NCI-H82 treated with DMSO at 0.1 percent for 48 hours (cell line): ENCODE data around the gene HMGN4.

Experiments
- DNase-seq: peaks from one replicate; lab custom pipeline; 2025; ENCODE audit not compliant: unreplicated experiment; lab: John Stamatoyannopoulos, UW

HMGN4 gene

DNA sequence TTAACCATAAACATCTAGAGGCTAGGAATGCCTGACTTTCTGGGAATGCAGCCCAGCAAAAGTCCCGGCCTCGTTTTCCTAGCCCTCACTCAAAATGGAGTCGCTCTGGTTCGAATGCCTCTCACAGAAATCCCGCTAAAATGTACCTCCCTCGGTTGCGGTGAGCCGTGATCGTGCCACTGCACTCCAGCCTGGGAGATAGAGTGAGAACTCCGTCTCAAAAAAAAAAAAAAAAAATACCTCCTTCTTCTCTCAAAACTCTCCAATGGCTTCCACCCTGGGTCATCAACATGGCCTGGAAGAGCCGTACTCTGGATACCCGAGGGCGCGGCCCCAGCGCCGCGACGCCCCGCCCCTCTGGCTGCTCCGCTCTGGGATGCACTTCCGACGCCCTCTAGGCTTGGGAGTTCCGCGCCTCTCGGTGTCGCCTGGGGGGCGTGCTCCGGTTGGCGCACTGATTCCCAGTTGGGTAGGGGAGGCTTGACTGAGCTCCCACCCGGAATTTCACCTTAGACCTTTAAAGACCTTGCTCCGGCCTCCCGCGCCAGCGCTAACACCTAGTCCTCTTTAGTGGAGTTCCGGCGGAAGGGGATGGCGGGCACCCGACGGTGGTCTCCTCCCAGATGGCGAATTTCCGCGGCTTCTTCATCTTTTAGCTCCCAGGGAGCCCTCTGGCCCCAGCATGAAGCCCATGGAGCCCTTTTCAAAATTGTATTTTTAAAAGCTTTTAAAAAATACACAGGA is 12.3 kb downstream of the HMGN4 start:
- DNase-seq, result peak; percentile 63

DNA sequence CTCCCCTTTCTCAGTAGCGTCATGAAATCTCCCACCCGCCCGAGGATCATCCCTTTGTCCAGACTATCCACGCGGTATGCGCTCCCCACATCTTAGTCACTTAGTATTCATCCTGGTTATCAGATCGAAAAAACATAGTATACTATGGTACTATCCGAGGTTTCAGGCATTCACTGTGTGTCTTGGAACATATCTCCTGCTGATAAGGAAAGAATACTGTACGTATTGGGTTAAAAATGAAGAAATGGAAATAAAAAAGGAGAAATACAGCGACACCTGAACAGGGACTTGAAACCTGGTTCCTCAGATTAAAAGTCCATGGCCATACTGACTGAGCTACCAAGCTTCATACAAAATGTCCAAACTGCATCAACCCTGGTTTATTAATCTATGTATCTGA is 14.0 kb downstream of the HMGN4 start:
- DNase-seq, result no peak

GRCh38 chr6:26552640-26553188 is 14.5 kb downstream of the HMGN4 start:
- DNase-seq, result peak; percentile 54

- DNase-seq, result peak; percentile 84
These were observed 15.1 kb downstream of the HMGN4 start for GRCh38 chr6:26553264-26553634.

GRCh38 chr6:26553635-26554446 is 15.7 kb downstream of the HMGN4 start:
- peak; percentile 87 for DNase-seq

DNA sequence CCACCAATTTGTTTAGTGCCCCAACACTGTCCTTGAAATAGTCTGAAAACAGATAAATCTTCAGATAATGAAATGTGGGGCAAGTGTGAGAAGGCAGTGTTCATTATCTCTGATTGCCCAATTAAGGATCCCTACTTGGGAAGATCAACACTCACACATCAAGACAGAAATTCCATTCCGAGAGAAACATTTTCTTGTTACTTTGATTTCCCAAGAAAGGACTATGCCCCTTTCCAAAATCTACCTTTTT is 16.2 kb downstream of the HMGN4 start:
- peak; percentile 70 for DNase-seq

DNA sequence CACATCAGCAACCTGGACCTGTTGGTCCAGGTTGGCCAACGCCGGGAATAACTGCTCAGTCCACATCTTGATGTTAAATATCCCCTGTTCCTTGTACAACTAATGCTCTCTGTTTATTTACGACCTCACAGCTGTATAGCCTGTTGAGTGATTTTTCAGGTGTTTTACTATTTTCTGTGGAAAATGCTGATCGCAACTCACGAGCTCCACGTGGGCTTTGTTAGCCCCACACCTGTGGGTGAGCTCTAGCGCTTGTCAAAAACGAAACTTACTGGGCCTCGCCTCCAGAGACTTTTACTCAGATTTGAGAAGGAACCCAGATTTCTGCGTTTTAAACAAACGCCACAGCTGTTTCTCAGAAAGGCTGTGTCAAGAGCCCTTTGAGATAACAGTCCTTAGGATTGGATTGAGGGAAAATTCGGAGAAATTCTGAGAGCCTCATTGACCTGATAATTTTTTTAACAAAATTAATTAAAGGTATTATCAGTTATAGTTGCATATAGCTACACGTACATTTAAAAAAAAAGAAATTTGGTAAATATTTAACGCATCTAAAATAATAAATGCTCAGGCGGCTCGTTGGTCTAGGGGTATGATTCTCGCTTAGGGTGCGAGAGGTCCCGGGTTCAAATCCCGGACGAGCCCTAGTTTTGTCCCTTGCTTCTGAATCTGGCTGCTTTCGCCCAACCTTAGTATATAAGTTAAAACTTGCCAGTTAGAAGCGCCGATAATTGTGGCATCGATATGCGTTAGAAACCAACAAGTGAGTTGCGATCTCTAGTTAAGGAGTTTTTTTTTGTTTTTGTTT is 16.7 kb downstream of the HMGN4 start:
- DNase-seq, result peak; percentile 56

DNA sequence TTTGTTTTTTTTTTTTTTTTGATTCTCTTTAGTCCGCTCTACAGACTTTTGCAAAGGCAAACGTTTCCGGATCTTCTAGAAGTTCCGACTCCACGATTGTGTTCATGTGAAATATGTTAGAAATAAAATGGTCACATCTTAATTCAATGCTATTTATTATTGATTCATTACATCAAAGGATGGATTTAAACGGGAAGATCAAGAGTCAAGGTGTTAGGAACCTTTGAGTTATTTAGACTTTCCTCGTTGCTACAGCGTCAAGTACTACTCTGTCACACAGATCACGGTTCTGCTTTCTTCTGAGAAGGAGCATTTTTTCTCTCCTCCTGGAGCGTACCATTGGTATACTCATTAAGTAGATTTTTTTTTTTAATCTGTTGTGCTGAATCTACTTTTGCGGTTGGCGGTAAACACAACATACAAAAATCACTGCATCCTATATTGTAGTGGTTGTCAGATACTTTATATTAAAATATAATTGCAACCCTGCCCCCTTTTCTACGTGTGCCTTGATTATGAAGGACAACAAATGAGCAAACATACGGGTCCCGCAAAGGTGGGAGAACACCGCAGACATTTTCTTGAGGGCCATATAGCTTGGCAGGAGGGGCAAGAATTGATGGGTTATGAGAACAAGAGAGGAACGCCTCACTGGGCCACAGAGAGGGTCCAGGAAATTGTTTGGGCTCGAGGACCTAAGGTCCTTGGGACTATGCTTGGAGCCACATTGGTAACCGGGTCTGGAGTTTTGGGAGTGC is 17.5 kb downstream of the HMGN4 start:
- peak; percentile 34 for DNase-seq

DNA sequence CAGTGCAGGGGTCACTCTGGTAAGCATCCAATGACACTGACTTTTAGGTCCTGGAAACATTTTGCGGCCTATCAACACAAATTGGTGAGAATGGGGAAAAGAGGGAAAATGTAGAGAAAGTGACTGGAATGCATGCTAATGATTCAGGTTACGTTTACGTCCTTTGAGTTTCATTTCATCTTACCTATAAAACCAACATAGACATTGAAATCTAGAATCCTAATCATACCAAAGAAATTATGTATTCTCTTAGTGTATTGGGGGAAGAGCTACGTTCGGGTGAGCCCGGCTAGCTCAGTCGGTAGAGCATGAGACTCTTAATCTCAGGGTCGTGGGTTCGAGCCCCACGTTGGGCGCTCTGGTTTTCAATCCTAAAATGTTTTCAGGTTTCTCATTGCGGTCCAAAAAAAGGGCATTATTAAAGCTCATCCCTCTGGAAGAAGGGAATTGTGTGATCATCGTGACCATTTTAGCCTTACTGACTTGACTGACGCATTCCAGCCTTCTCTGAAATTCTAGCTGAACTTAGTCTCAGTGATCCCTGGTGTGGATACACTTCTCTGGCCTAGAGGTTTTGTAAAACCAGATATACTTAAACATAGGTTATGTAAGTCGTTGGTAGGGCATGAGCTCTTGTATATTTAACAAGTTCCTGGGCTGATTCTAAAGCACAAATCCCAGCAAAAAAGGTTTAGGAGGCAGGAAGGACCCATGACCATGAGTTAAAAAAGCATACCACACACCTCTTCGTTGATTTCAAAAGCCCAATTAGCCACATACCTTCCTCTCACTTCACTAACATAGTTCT is 18.3 kb downstream of the HMGN4 start:
- DNase-seq, result peak; percentile 79

- DNase-seq, result no peak
These were observed 23.6 kb downstream of the HMGN4 start for GRCh38 chr6:26561533-26562466.

DNA sequence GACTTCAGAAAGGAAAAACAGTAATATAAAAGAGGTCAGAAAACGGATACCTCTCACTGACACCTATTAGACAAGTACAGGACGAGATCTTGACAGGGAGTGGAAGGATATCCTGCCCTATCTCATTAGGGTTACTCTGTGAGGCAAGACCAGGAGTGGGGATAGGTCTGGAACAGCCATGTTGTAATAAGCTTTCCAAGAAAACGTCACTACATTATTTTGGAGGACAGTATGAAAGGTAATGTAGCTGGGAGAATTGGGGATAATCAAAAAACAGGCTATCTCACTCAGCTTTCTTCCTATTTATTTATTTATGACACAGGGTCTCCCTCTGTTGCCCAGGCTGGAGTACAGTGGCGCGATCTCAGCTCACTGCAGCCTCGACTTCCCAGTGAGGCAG is 25.3 kb downstream of the HMGN4 start:
- DNase-seq, result no peak

DNA sequence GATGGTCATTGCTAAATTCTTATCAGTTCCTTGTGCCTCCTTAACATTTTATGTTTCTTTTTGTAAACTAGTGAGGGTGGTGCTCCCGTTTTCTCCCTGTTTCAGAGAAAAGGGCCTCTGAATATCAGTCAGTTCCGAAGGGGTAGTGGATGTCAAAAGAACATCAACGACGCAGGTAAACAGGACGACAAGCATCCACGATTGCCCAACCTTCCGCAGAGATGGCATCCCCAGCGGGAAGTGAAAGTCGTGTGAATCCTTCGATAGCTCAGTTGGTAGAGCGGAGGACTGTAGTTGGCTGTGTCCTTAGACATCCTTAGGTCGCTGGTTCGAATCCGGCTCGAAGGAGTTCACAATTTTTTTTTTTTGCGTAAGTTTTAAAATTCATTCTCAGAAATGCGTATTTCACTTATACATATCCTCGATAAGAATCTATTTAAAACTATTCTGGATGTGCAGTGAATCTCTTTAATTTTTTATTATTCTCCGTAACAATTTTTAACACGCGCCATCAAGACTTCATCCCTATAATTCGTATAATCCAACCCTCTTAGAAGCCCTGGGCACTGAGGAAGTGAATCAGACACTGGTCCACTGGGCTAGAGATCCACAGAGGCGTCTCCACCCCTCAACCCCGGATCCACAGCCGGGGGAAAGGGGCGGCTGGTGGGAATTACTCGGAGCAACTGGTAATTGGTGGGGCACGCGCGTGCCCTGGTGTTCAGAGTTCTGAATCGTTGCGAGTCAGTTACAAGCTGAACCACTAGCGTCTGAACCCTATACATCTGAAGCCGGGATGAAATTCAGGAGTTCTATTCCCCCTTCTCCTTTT is 30.7 kb downstream of the HMGN4 start:
- peak; percentile 82 for DNase-seq

DNA sequence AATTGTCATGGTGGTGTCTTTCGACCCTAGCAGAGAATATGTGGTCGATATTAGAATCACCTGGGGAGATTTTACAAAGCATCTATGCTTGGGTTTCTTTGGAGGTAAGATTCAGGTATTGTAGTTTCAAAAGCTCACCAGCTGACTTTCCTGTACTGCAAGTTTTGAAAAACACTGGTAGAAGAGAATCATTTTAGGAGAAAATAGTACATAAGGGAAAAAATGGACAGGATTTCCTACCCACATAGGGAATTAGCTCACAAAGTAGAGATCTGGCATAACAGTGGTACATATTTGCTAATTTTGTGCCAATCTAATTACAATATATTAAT is 31.2 kb downstream of the HMGN4 start:
- no peak for DNase-seq

GRCh38 chr6:26570027-26570809 is 32.1 kb downstream of the HMGN4 start:
- no peak for DNase-seq

DNA sequence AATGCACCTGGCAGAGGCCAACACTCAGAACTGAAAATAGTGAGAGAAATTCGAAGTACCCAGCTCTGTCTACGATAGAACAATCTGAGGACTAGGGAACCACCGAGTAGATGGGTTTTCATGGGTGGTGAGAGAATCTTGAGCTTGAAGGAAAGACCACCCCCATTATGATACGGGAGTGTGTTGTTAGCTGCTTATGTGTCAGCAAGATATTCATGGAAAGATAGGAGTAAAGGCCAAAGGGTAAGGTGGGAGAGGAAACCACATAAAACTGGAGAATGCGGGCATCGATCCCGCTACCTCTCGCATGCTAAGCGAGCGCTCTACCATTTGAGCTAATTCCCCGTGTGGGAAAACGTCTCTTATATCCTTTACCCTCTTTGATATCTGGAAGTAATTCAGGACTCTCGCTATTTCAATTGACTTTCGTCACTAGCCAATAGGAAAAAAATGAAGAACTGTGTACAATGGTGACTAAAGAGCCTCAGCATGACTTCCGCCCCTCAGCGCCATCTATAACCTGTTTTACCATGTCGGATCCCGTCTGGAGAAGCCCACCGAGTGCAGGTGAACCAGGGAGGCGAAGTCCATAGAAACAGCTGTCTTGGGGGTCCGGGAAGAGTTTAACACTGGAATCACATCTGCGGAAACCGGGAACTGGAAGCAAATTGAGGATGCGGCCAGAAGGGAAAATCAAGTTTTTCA is 33.6 kb downstream of the HMGN4 start:
- peak; percentile 86 for DNase-seq

DNA sequence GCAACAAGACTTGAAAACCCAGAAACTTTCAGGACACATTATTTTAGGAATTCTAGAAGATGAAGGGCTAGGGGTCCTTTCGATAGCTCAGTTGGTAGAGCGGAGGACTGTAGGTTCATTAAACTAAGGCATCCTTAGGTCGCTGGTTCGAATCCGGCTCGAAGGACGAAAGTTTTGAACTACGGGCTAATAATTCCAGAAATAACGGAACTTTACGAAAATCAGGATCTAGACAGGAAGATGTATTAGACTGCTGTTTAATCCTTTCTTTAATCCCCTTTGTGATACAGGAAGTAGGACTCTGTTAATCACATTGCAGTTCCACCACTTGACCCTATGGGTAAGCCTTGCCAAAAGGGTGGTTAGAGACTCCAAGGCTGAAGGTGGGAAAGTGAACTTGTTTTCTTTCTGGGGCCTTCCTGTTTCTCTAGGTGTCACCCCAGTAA is 37.4 kb downstream of the HMGN4 start:
- no peak for DNase-seq

DNA sequence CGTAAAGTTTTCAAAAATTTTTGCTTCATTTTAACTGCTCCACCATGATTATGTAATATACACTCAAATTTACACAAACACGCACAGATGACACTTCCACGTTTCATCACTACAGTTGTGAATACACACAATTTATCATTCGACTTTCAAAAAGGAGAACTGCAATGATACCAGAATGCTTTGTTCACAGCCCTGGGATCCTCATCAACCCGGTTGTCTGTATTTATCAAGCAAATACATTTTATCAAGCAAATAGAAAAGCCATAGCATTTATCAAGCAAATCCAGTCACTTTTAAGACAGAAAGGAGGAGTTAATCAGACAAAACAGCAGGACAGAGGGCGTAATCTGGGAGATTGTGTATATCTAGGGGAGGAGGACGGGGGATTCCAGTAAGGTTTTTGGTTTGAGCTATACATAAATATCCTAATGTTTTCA is 38.3 kb downstream of the HMGN4 start:
- DNase-seq, result no peak
